Measurements from ENCODE around the gene ARHGDIB.

The ARHGDIB gene

DNA sequence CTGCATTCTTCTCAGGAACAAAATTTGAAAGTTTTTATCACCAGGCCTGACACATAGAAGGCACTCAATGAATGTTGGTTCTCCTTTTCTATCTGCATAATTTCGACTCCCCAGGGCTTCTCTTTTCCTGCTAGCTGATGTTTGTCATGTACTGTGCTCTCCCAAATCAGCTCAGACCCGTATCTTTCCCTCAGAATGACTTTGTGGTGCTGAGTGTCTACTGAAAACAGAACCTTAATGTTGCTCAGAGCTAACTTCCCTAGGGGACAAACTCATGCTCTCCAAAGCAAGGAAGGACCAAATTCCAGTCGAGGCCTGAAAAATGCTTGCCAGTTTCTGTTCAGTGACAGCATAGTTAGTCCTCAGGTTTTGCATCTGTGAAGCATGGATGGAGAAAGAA is 1.9 kb downstream of the ARHGDIB start:
- H3K4me3 ChIP-seq (ENCODE audit: control insufficient read depth, low read depth, low read length): no peak overlapping the region
- TF ChIP-seq CTCF (conservative IDR thresholded peaks at IDR 0.05; ENCODE audit: control insufficient read depth, insufficient read depth, low read depth, low read length): no peak
- no peak for DNase-seq (ENCODE audit: low read depth)

DNA sequence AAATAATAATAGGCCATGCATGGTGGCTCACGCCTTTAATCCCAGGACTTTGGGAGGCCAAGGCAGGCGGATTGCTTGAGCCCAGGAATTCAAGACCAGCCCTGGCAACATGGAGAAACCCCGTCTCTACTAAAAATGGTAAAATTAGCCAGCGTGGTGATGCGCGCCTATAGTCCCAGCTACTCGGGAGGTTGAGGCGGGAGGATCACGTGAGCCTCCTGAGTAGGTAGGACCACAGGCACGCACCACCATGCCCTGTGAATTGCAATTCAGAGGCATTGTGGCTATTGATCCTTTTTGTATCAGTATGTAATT is 2.3 kb downstream of the ARHGDIB start:
- no peak overlapping the region for H3K4me3 ChIP-seq (ENCODE audit: control insufficient read depth, low read depth, low read length)
- TF ChIP-seq CTCF (conservative IDR thresholded peaks at IDR 0.05; ENCODE audit: control insufficient read depth, insufficient read depth, low read depth, low read length): no peak
- no peak for DNase-seq (ENCODE audit: low read depth)

DNA sequence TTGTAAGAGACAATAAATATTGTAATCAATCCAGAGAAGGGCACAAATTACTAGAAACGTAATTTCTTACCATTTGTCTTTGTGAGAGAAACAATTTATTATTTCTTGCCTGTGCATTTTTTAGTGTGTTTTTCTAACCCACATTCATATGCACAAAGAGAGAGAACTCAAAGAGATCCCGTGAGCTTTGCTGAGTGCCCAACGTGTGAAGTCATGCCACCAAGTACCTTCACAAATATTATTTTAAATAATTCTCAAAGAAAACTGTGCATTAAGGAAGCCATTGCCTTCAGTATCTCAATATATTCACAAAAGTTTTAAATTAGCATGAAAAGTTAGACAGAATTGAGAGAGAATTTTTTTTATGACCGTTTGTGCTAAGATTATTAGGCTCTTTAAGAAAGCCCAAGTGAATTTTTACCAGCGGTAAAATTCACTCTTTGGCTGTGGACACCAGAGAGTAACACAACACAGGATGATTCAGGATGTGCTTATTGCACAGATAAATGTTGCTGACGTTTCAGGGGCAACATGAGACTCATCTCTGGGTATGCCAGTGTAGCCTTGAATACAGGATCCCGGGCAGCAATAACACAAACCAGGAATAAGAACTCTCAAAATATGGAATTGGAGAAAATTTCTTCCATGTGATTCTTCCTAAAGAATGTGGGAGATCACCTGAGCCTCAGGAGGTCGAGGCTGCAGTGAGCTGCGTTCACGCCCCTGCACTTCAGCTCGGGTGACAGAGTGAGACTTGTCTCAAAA is 2.9 kb downstream of the ARHGDIB start:
- no peak overlapping the region for H3K4me3 ChIP-seq (ENCODE audit: control insufficient read depth, low read depth, low read length)
- DNase-seq (ENCODE audit: low read depth): no peak
- TF ChIP-seq CTCF (conservative IDR thresholded peaks at IDR 0.05; ENCODE audit: control insufficient read depth, insufficient read depth, low read depth, low read length): no peak

- DNase-seq (ENCODE audit: low read depth): no peak
- no peak overlapping the region for H3K4me3 ChIP-seq (ENCODE audit: control insufficient read depth, low read depth, low read length)
- TF ChIP-seq CTCF (conservative IDR thresholded peaks at IDR 0.05; ENCODE audit: control insufficient read depth, insufficient read depth, low read depth, low read length): no peak
Observed at GRCh38 chr12:14957551-14958168, 3.7 kb downstream of the ARHGDIB start.

GRCh38 chr12:14956905-14957304 is 4.5 kb downstream of the ARHGDIB start:
- DNase-seq (ENCODE audit: low read depth): no peak
- no peak overlapping the region for H3K4me3 ChIP-seq (ENCODE audit: control insufficient read depth, low read depth, low read length)
- no peak for TF ChIP-seq CTCF (conservative IDR thresholded peaks at IDR 0.05; ENCODE audit: control insufficient read depth, insufficient read depth, low read depth, low read length)

- DNase-seq (ENCODE audit: low read depth): no peak
- no peak for TF ChIP-seq CTCF (conservative IDR thresholded peaks at IDR 0.05; ENCODE audit: control insufficient read depth, insufficient read depth, low read depth, low read length)
- no peak overlapping the region for H3K4me3 ChIP-seq (ENCODE audit: control insufficient read depth, low read depth, low read length)
Observed at GRCh38 chr12:14956024-14956891, 5.1 kb downstream of the ARHGDIB start.
